Breast epithelium (tissue), 4 donors: Measurements from ENCODE around the gene AGBL1. TPM values are rescaled to one million over a fixed set of nuclear protein-coding genes. Genes with fewer than 3 reads are reported as not detected.

Experiments used
- DNase-seq, 2 donors: peaks; one replicate each; pipeline ENCODE4 v3.0.0-alpha.2; 2019; ENCODE audit warnings: low spot score in 2 of 2
- H3K27ac ChIP-seq, 2 donors: fragments of 200-600 bp; sonication (generic) in 1 of 2; one replicate each; pipeline ENCODE4 v1.5.1; 2016 to 2019; ENCODE audit warnings: mild to moderate bottlenecking in 1 of 2
- H3K27me3 ChIP-seq, 2 donors: fragments of 200-600 bp; sonication (generic) in 1 of 2; one replicate each; pipeline versions ENCODE4 v1.5.1 to v1.6.0; 2017 to 2019; ENCODE audit warnings: control low read depth in 1 of 2, mild to moderate bottlenecking in 1 of 2
- H3K36me3 ChIP-seq: fragments of 200-600 bp; one replicate; pipeline ENCODE4 v1.5.1; 2019
- H3K4me1 ChIP-seq, 2 donors: fragments of 200-600 bp; sonication (generic); one replicate each; pipeline ENCODE4 v1.5.1; 2016 to 2019; ENCODE audit warnings: control low read depth in 1 of 2
- H3K4me3 ChIP-seq, 3 donors: fragments of 200-600 bp; sonication (generic); 1 replicate in 2 of 3; 2 replicates in 1 of 3; pipeline ENCODE4 v1.5.1; 2016 to 2019; ENCODE audit warnings: mild to moderate bottlenecking in 3 of 3, moderate library complexity in 2 of 3
- H3K9me3 ChIP-seq, 2 donors: fragments of 200-600 bp; sonication (generic) in 1 of 2; one replicate each; pipeline ENCODE4 v1.5.1; 2016 to 2019; ENCODE audit warnings: control low read depth in 1 of 2
- POLR2A ChIP-seq: fragments of 450-650 bp; IDR thresholded peaks from one replicate; pipeline ENCODE4 v1.6.1; 2016; ENCODE audit warnings: antibody characterized with exemption, mild to moderate bottlenecking, moderate library complexity
- POLR2AphosphoS5 ChIP-seq, 3 donors: sonication (generic); formaldehyde crosslinking; IDR thresholded peaks; one replicate each; pipeline ENCODE4 v1.6.1; 2017; ENCODE audit warnings: antibody characterized with exemption in 3 of 3
- intact Hi-C: fragments of 100-400 bp; cut with DNase I; formaldehyde crosslinking; loops from one replicate; pipeline ENCODE4 v1.15.1; 2023; ENCODE audit warnings: low total_unique reads
- total RNA-seq, 3 donors: library from RNA; depleted of rRNA; stranded (reverse); fragments of >200 nt; gene quantifications; one replicate each; pipeline ENCODE4 v1.1.0, GENCODE V29; 2016
- TF ChIP-seq, protein P1 (sequence below), 3 donors: fragments of 450-650 bp; IDR thresholded peaks; one replicate each; pipeline ENCODE4 v1.5.1; 2016 to 2017; ENCODE audit warnings: antibody characterized with exemption in 3 of 3, mild to moderate bottlenecking in 3 of 3, moderate library complexity in 3 of 3

Gene AGBL1
- total RNA-seq, 3 donors from 2014 or later, result not detected

DNA sequence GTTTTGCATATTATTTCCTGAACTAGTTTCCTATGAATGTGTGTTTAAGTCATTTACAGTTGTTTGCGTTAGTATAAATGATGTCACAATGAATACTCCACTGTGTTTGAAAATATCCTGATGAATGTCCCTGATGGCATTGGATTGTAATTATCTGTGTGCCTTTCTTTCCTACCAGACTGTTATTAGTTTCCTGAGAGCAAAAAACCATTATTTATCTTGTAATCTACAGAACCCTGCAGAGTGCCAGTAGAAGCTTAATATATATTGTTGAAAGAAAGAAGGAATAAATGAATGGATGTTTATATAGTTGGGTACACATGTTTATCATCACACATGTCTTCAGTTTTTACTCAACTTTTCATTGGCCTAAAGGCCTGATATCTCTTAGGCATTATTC is 312.6 kb downstream of the AGBL1 start:
- no peaks in the 10 kb centered on the region for H3K36me3 ChIP-seq
- DNase-seq, result no peak
- no peak overlapping the region for H3K4me3 ChIP-seq
- no peaks in the 10 kb centered on the region for H3K27me3 ChIP-seq
- no peak for TF ChIP-seq POLR2AphosphoS5 (IDR thresholded peaks at IDR 0.05)
- no peak for TF ChIP-seq POLR2A
- TF ChIP-seq, protein P1, sequence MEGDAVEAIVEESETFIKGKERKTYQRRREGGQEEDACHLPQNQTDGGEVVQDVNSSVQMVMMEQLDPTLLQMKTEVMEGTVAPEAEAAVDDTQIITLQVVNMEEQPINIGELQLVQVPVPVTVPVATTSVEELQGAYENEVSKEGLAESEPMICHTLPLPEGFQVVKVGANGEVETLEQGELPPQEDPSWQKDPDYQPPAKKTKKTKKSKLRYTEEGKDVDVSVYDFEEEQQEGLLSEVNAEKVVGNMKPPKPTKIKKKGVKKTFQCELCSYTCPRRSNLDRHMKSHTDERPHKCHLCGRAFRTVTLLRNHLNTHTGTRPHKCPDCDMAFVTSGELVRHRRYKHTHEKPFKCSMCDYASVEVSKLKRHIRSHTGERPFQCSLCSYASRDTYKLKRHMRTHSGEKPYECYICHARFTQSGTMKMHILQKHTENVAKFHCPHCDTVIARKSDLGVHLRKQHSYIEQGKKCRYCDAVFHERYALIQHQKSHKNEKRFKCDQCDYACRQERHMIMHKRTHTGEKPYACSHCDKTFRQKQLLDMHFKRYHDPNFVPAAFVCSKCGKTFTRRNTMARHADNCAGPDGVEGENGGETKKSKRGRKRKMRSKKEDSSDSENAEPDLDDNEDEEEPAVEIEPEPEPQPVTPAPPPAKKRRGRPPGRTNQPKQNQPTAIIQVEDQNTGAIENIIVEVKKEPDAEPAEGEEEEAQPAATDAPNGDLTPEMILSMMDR (IDR thresholded peaks at IDR 0.05), result no peak
- no peaks in the 10 kb centered on the region for H3K4me1 ChIP-seq
- intact Hi-C loops, result no loop called here
- no peak overlapping the region for H3K27ac ChIP-seq
- no peaks in the 10 kb centered on the region for H3K9me3 ChIP-seq

DNA sequence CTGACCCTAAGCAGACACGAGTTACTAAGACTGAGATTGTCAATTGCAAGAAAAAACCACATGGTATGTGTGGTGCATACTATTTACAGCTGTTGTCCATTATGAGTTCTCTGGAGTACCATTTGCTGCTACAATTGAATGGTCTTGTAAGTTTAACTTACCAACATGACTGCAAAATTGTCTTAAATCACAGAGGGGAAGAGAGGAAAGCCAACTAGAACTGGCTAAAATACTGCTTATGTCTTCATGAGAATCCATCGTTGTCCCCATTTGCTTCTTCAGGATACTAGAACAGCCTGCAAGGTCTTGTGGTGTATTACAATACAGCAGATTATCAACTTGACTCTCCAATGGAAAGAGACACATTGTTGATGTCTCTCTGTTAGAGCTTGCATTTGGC is 313.2 kb downstream of the AGBL1 start:
- TF ChIP-seq, protein P1 (IDR thresholded peaks at IDR 0.05), result no peak
- TF ChIP-seq POLR2AphosphoS5 (IDR thresholded peaks at IDR 0.05) (no peak), POLR2A (no peak)
- H3K36me3 ChIP-seq, result no peaks in the 10 kb centered on the region
- no peak overlapping the region for H3K4me3 ChIP-seq
- DNase-seq, result no peak
- H3K9me3 ChIP-seq, result no peaks in the 10 kb centered on the region
- no peak overlapping the region for H3K27ac ChIP-seq
- intact Hi-C loops, result no loop called here
- no peaks in the 10 kb centered on the region for H3K27me3 ChIP-seq
- H3K4me1 ChIP-seq, result no peaks in the 10 kb centered on the region

DNA sequence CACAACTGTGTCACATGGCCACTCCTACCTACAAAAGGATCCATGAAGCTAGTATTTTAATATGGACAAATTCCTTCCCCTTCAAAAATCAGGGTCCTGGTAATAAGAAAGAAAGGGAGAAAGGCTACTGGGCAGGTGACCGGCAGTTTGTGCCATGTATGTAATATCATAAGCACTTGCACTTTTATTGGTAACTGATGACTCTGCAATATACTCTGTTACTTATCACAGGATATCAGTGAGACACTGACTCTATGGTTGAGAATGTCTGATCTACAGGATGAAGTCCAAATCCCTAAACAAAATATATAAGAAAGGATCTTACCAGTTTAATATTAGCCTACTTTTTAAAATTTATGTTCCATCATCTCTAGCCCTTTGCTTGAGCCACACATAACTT is 315.2 kb downstream of the AGBL1 start:
- Histone ChIP-seq H3K9me3 (no peaks in the 10 kb centered on the region), H3K27me3 (no peaks in the 10 kb centered on the region), H3K4me1 (no peaks in the 10 kb centered on the region), H3K27ac (no peak overlapping the region), H3K4me3 (no peak overlapping the region), H3K36me3 (no peaks in the 10 kb centered on the region)
- intact Hi-C loops, result no loop called here
- no peak for DNase-seq
- TF ChIP-seq POLR2AphosphoS5 (IDR thresholded peaks at IDR 0.05), result no peak
- TF ChIP-seq POLR2A, result no peak
- TF ChIP-seq, protein P1 (IDR thresholded peaks at IDR 0.05), result no peak

DNA sequence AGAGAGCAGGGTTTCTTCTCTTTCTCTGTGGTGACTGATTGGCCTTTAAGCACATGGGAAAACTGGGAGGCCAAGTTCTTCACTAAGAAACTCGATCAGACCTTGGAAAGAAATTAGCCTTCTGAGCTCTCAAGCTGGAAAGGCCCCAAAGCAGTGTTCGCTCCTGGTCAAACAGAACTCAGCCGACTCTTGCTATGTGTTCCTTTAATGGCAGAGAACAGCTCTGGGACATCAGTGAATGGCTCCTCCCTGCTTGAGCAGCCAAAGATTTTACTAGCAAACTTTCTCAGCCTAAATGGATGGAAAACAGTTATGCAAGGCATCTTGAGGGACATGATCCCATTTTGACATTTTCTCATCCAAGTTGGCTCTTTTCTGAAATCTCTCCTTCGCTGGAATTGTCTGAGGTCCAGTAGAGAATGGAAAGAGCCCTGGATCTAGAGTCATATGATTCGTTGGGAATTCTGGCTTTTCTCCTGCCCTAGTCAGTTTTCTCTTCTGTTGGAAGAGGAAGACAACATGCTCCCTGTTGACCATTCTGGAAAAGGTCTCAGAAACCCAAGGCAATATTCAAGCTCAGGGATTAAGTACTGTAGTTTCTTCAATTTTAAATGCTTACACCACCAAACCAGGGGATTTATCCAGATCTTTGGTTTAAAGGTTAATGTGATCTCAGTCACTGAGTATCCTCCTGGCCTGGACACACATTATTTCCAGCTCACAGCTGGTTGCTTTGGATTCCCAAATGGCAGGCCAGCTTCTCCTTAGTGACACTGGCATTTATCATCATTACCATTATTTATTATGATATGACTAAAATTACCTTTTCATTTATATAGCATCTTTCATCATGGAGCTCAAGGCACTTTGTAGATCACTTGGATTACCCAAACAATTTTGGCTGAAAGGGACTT is 319.6 kb downstream of the AGBL1 start:
- H3K4me1 ChIP-seq, result no peaks in the 10 kb centered on the region
- H3K27ac ChIP-seq, result no peak overlapping the region
- H3K4me3 ChIP-seq, result no peak overlapping the region
- DNase-seq, result no peak
- TF ChIP-seq POLR2AphosphoS5 (IDR thresholded peaks at IDR 0.05) (no peak), POLR2A (no peak)
- TF ChIP-seq, protein P1 (IDR thresholded peaks at IDR 0.05), result no peak
- no peaks in the 10 kb centered on the region for H3K36me3 ChIP-seq
- no peaks in the 10 kb centered on the region for H3K27me3 ChIP-seq
- intact Hi-C loops, result no loop called here
- no peaks in the 10 kb centered on the region for H3K9me3 ChIP-seq

DNA sequence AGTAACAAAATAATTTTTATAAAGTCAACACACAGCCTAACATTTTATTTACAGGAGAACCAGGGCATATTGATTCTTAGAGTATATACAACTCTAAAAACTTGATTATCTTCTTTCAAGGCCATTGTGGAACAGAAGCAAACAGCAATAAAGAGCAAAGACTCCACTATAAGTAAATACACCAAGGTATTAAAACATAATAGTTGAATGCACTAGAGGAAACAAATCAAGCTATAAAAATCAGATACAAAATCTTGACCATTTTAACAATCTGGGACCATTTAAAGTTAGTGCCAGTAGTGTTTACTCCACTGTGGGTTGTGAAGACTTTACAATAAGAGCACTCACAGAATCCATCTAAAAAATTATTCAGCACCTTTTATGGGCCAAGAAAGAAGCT is 323.6 kb downstream of the AGBL1 start:
- DNase-seq, result no peak
- no peaks in the 10 kb centered on the region for H3K4me1 ChIP-seq
- H3K36me3 ChIP-seq, result no peaks in the 10 kb centered on the region
- H3K4me3 ChIP-seq, result no peak overlapping the region
- intact Hi-C loops, result no loop called here
- no peak overlapping the region for H3K27ac ChIP-seq
- H3K9me3 ChIP-seq, result no peaks in the 10 kb centered on the region
- TF ChIP-seq POLR2A, result no peak
- no peak for TF ChIP-seq POLR2AphosphoS5 (IDR thresholded peaks at IDR 0.05)
- TF ChIP-seq, protein P1 (IDR thresholded peaks at IDR 0.05), result no peak
- H3K27me3 ChIP-seq, result no peaks in the 10 kb centered on the region
